Stomach (tissue), 19 donors: Measurements from ENCODE around the gene PHB1. TPM values are rescaled to one million over a fixed set of nuclear protein-coding genes. Genes with fewer than 3 reads are reported as not detected.
A peak's percentile ranks its signal among the peaks of the same experiment; 100 is the strongest.

Experiments
- DNase-seq, 2 donors: peaks; one replicate each; pipeline versions ENCODE4 v3.0.0 to v3.0.0-alpha.2; 2013 to 2019
- H3K27ac ChIP-seq, 5 donors: fragments of 200-600 bp in 4 of 5; sonication (generic) in 4 of 5; one replicate each; pipeline ENCODE4 v1.5.1; 2013 to 2019; ENCODE audit warnings: mild to moderate bottlenecking in 1 of 5, moderate library complexity in 1 of 5
- H3K27me3 ChIP-seq, 3 donors: fragments of 200-600 bp; sonication (generic); one replicate each; pipeline ENCODE4 v1.5.1; 2017 to 2019; ENCODE audit warnings: mixed run types in 1 of 3
- H3K36me3 ChIP-seq, 4 donors: fragments of 200-600 bp; sonication (generic); 1 replicate in 3 of 4; 2 replicates in 1 of 4; pipeline ENCODE4 v1.5.1; 2016 to 2019
- H3K4me1 ChIP-seq, 4 donors: fragments of 200-600 bp; sonication (generic); one replicate each; pipeline ENCODE4 v1.5.1; 2016 to 2019
- H3K4me3 ChIP-seq, 4 donors: fragments of 200-600 bp; sonication (generic) in 3 of 4; one replicate each; pipeline ENCODE4 v1.5.1; 2016 to 2019; ENCODE audit warnings: mild to moderate bottlenecking in 1 of 4
- H3K9me3 ChIP-seq, 4 donors: fragments of 200-600 bp; sonication (generic); one replicate each; pipeline ENCODE4 v1.5.1; 2016 to 2019
- EP300 ChIP-seq: sonication (generic); formaldehyde crosslinking; IDR thresholded peaks from one replicate; pipeline ENCODE4 v1.6.1; 2017; ENCODE audit warnings: antibody characterized with exemption
- POLR2A ChIP-seq, 4 donors: fragments of 450-650 bp; IDR thresholded peaks; one replicate each; pipeline ENCODE4 v1.6.1; 2016; ENCODE audit warnings: antibody characterized with exemption in 4 of 4, control low read depth in 2 of 4, mild to moderate bottlenecking in 1 of 4, moderate library complexity in 1 of 4
- POLR2AphosphoS5 ChIP-seq, 3 donors: sonication (generic); formaldehyde crosslinking; IDR thresholded peaks; one replicate each; pipeline ENCODE4 v1.6.1; 2016; ENCODE audit warnings: antibody characterized with exemption in 3 of 3
- WGBS, 5 donors: extraction: QIAGEN DNeasy Blood & Tissue Kit in 3 of 5; methylation state at CpG; one replicate each; pipeline versions ENCODE4 v1.1.5 to v1.1.7; 2013 to 2018; 5-methylcytosine and 5-hydroxymethylcytosine counted together
- intact Hi-C: fragments of 100-400 bp; cut with DNase I; formaldehyde crosslinking; loops from one replicate; pipeline ENCODE4 v1.15.1; 2023; ENCODE audit warnings: low total_unique reads
- long read RNA-seq, 10 donors: transcript quantifications; one replicate each; lab custom pipeline, GENCODE V29; 2026
- polyA plus RNA-seq, 3 donors: library from polyadenylated mRNA; stranded (reverse); fragments of 200-250 nt; gene quantifications; one replicate each; pipeline ENCODE4 v1.2.3, GENCODE V29; 2013
- total RNA-seq, 5 donors: library from RNA; depleted of rRNA; stranded (reverse); fragments of >200 nt; gene quantifications; one replicate each; pipeline versions ENCODE4 v1.1.0 to v1.2.3, GENCODE V29; 2014 to 2016
- TF ChIP-seq, protein P1 (sequence below), 7 experiments: fragments of 450-650 bp in 4 of 7; fragments of 200-600 bp in 3 of 7; sonication (generic) in 3 of 7; IDR thresholded peaks; one replicate each; pipeline ENCODE4 v1.5.1; 2016 to 2019; ENCODE audit warnings: antibody characterized with exemption in 7 of 7, control low read depth in 2 of 7, mild to moderate bottlenecking in 1 of 7
- donor health status: healthy with polysubstance abuse.
- donor health status: Bipolar disorder and iron deficiency.
- donor health status: healthy.

PHB1 gene
- total RNA-seq (100 to 1,000 TPM in 2 of 5 donors, 10 to 100 TPM in 3; 44.3 to 152 (median 86.6) TPM), polyA plus RNA-seq (100 to 1,000 TPM in 2 of 3 donors, 10 to 100 TPM in 1; 96.1 to 124 (median 112) TPM)
- long read RNA-seq, donor 1, transcript PHB-201 (7 exons, 1,832 nt) = major isoform, 22 of 38 reads
- long read RNA-seq, donor 1, partial matches to known transcripts = 13 of 38 reads
- long read RNA-seq, donor 1, other reads (novel, unspliced or antisense) = 0 of 38 reads
- long read RNA-seq, donor 2, transcript PHB-201 (7 exons, 1,832 nt) = major isoform, 42 of 56 reads
- long read RNA-seq, donor 2, partial matches to known transcripts = 11 of 56 reads
- long read RNA-seq, donor 2, other reads (novel, unspliced or antisense) = 0 of 56 reads
- long read RNA-seq, donor 3, transcript PHB-201 (7 exons, 1,832 nt) = major isoform, 47 of 61 reads
- long read RNA-seq, donor 3, partial matches to known transcripts = 13 of 61 reads
- long read RNA-seq, donor 3, other reads (novel, unspliced or antisense) = 0 of 61 reads
- long read RNA-seq, donor 4, partial matches to known transcripts = 0 of 5 reads
- long read RNA-seq, donor 4, other reads (novel, unspliced or antisense) = 0 of 5 reads
- long read RNA-seq, donor 5, transcript PHB-201 (7 exons, 1,832 nt) = major isoform, 36 of 51 reads
- long read RNA-seq, donor 5, partial matches to known transcripts = 9 of 51 reads
- long read RNA-seq, donor 5, other reads (novel, unspliced or antisense) = 0 of 51 reads
- long read RNA-seq, donor 6, transcript PHB-201 (7 exons, 1,832 nt) = major isoform, 114 of 196 reads
- long read RNA-seq, donor 6, partial matches to known transcripts = 74 of 196 reads
- long read RNA-seq, donor 6, other reads (novel, unspliced or antisense) = 0 of 196 reads
- long read RNA-seq, donor 7, transcript PHB-201 (7 exons, 1,832 nt) = major isoform, 51 of 77 reads
- long read RNA-seq, donor 7, partial matches to known transcripts = 21 of 77 reads
- long read RNA-seq, donor 7, other reads (novel, unspliced or antisense) = 0 of 77 reads
- long read RNA-seq, donor 8, transcript PHB-201 (7 exons, 1,832 nt) = major isoform, 56 of 96 reads
- long read RNA-seq, donor 8, partial matches to known transcripts = 27 of 96 reads
- long read RNA-seq, donor 8, other reads (novel, unspliced or antisense) = 0 of 96 reads
- long read RNA-seq, donor 9, transcript PHB-201 (7 exons, 1,832 nt) = major isoform, 32 of 44 reads
- long read RNA-seq, donor 9, partial matches to known transcripts = 6 of 44 reads
- long read RNA-seq, donor 9, other reads (novel, unspliced or antisense) = 0 of 44 reads
- long read RNA-seq, donor 10, transcript PHB-201 (7 exons, 1,832 nt) = major isoform, 24 of 34 reads
- long read RNA-seq, donor 10, partial matches to known transcripts = 9 of 34 reads
- long read RNA-seq, donor 10, other reads (novel, unspliced or antisense) = 0 of 34 reads

- H3K27ac ChIP-seq = peak within 1 kb of the TSS; percentile 34 to 83 (median 66)
- H3K27me3 ChIP-seq = peaks cover 0 to 6% (median 0%) of the 10 kb centered on the region in 3 donors
- peaks cover 15 to 25% (median 22%) of the 10 kb centered on the region in 4 donors for H3K4me1 ChIP-seq
- intact Hi-C loops = no loop called here
- peak within 1 kb of the TSS; percentile 63 to 95 (median 92) for H3K4me3 ChIP-seq
- 0 to 2% (median 0%) methylated on average over 26 to 30 of the region's 30 CpGs for WGBS, 5 donors
- H3K9me3 ChIP-seq = no peaks in the 10 kb centered on the region
- peaks cover 26 to 33% (median 33%) of the 10 kb centered on the region in 4 donors for H3K36me3 ChIP-seq
- TF ChIP-seq POLR2A (IDR thresholded peaks at IDR 0.05) = no peak
- TF ChIP-seq POLR2AphosphoS5 (IDR thresholded peaks at IDR 0.05) = peak; percentile 52 to 86 (median 63)
- peak; percentile 97 to 99 for DNase-seq
Measured at GRCh38 chr17:49414622-49415350, at the start of gene PHB1. Gene PHB1 (minus strand): TSS chr17:49414882. CDS start chr17:49413264, 1,618 bp downstream.

DNA sequence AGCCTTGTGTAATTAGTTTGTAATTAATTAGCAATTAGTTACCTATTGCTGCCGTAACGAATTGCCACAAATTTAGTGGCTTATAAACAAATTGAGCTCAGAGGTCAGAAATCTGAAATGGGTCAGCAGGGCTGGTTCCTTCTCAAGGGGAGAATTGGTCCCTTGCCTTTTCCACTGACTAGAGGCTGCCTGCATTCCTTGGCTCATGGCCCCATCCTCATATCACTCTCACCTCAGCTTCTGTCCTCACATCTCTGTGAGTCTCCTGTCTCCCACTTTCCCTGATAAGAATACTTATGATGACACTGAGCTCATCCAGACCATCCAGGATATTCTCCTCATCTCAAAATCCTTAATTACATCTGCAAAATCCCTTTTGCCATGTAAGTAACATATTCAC is 49.4 kb upstream of the PHB1 start:
- H3K4me3 ChIP-seq = no peak overlapping the region
- H3K9me3 ChIP-seq = peaks cover 0 to 14% (median 11%) of the 10 kb centered on the region in 4 donors
- DNase-seq = no peak
- intact Hi-C loops = no loop called here
- peaks cover 0 to 95% (median 35%) of the 10 kb centered on the region in 3 donors for H3K27me3 ChIP-seq
- TF ChIP-seq POLR2AphosphoS5 (IDR thresholded peaks at IDR 0.05) = no peak
- TF ChIP-seq POLR2A (IDR thresholded peaks at IDR 0.05) = no peak
- TF ChIP-seq, protein P1, sequence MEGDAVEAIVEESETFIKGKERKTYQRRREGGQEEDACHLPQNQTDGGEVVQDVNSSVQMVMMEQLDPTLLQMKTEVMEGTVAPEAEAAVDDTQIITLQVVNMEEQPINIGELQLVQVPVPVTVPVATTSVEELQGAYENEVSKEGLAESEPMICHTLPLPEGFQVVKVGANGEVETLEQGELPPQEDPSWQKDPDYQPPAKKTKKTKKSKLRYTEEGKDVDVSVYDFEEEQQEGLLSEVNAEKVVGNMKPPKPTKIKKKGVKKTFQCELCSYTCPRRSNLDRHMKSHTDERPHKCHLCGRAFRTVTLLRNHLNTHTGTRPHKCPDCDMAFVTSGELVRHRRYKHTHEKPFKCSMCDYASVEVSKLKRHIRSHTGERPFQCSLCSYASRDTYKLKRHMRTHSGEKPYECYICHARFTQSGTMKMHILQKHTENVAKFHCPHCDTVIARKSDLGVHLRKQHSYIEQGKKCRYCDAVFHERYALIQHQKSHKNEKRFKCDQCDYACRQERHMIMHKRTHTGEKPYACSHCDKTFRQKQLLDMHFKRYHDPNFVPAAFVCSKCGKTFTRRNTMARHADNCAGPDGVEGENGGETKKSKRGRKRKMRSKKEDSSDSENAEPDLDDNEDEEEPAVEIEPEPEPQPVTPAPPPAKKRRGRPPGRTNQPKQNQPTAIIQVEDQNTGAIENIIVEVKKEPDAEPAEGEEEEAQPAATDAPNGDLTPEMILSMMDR (IDR thresholded peaks at IDR 0.05) = no peak
- no peak for TF ChIP-seq EP300
- H3K36me3 ChIP-seq = no peaks in the 10 kb centered on the region
- no peak overlapping the region for H3K27ac ChIP-seq
- H3K4me1 ChIP-seq = no peaks in the 10 kb centered on the region
- 59 to 85% (median 82%) methylated on average over 2 of the region's 2 CpGs for WGBS, 5 donors

GRCh38 chr17:49461580-49461979 is 46.9 kb upstream of the PHB1 start:
- Histone ChIP-seq H3K27me3 (peaks cover 0 to 95% (median 48%) of the 10 kb centered on the region in 3 donors), H3K4me3 (no peak overlapping the region), H3K4me1 (no peaks in the 10 kb centered on the region), H3K27ac (no peak overlapping the region), H3K36me3 (no peaks in the 10 kb centered on the region), H3K9me3 (peaks cover 0 to 14% (median 11%) of the 10 kb centered on the region in 4 donors)
- TF ChIP-seq POLR2A (IDR thresholded peaks at IDR 0.05) (no peak), POLR2AphosphoS5 (IDR thresholded peaks at IDR 0.05) (no peak), EP300 (no peak)
- TF ChIP-seq, protein P1 (IDR thresholded peaks at IDR 0.05) = no peak
- intact Hi-C loops = no loop called here
- 35 to 63% (median 60%) methylated on average over 2 of the region's 2 CpGs for WGBS, 5 donors
- DNase-seq = no peak

- peaks cover 0 to 95% (median 59%) of the 10 kb centered on the region in 3 donors for H3K27me3 ChIP-seq
- no peaks in the 10 kb centered on the region for H3K36me3 ChIP-seq
- WGBS, 5 donors = 78 to 86% (median 83%) methylated on average over 6 to 7 of the region's 7 CpGs
- no peak for DNase-seq
- no peak overlapping the region for H3K4me3 ChIP-seq
- TF ChIP-seq, protein P1 (IDR thresholded peaks at IDR 0.05) = no peak
- no peak for TF ChIP-seq EP300
- TF ChIP-seq POLR2AphosphoS5 (IDR thresholded peaks at IDR 0.05) = no peak
- TF ChIP-seq POLR2A (IDR thresholded peaks at IDR 0.05) = no peak
- no peaks in the 10 kb centered on the region for H3K4me1 ChIP-seq
- peaks cover 0 to 14% (median 11%) of the 10 kb centered on the region in 4 donors for H3K9me3 ChIP-seq
- no peak overlapping the region for H3K27ac ChIP-seq
- intact Hi-C loops = no loop called here
Measured at GRCh38 chr17:49460401-49460800, 45.7 kb upstream of the PHB1 start.
